ENCODE measurements around the gene CCR6.

DNA sequence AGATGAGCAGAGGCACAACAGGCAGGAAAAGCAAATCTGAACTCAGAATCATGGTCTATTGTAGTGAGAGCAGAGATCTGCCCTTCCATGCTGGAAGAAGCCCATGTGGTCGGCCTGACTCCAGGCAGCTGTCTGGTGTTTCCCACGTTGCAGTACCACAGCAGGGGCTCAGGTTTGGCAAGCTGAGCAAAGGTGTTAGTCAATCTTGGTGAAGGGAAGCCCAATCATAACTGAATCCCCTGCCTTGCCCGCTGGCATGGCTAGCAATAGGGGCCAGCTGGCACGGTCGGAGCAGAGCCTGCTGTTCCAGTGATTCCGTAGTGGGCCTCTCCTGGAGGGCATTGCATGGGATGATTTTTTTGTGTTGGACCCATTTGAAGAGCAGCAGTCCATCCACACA, 17.8 kb upstream of the CCR6 start:
- no peak for TF ChIP-seq ZBED1 (IDR thresholded peaks at IDR 0.05; ENCODE audit: borderline replicate concordance)
- TF ChIP-seq CHD2 (IDR thresholded peaks at IDR 0.05; ENCODE audit: borderline replicate concordance, low read depth, low read length) = no peak
- TF ChIP-seq, protein P1, sequence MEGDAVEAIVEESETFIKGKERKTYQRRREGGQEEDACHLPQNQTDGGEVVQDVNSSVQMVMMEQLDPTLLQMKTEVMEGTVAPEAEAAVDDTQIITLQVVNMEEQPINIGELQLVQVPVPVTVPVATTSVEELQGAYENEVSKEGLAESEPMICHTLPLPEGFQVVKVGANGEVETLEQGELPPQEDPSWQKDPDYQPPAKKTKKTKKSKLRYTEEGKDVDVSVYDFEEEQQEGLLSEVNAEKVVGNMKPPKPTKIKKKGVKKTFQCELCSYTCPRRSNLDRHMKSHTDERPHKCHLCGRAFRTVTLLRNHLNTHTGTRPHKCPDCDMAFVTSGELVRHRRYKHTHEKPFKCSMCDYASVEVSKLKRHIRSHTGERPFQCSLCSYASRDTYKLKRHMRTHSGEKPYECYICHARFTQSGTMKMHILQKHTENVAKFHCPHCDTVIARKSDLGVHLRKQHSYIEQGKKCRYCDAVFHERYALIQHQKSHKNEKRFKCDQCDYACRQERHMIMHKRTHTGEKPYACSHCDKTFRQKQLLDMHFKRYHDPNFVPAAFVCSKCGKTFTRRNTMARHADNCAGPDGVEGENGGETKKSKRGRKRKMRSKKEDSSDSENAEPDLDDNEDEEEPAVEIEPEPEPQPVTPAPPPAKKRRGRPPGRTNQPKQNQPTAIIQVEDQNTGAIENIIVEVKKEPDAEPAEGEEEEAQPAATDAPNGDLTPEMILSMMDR (IDR thresholded peaks at IDR 0.05 in 2 of 3, conservative IDR thresholded peaks at IDR 0.05 in 1 of 3; ENCODE audit: control insufficient read depth in 2 of 3, extremely low read depth in 1 of 3, insufficient read depth in 1 of 3, low read depth in 3 of 3, low read length in 3 of 3) = no peak
- no peak for TF ChIP-seq LARP7 (IDR thresholded peaks at IDR 0.05)

All from GM12878 (cell line).